D341Med (cell line): Measurements from ENCODE around the gene ZBTB16.

Experiments
- DNase-seq: peaks from one replicate; pipeline ENCODE4 v3.0.0; 2012; ENCODE audit warnings: low spot score

ZBTB16 gene

GRCh38 chr11:114059278-114059983, at the start of gene ZBTB16:
ZBTB16 (plus strand) TSS chr11:114059711; CDS start chr11:114063301, 3,590 bp downstream.
- peak; percentile 62 for DNase-seq

GRCh38 chr11:114010931-114011330, 48.6 kb upstream of the ZBTB16 start:
- no peak for DNase-seq

GRCh38 chr11:114011443-114011842, 48.1 kb upstream of the ZBTB16 start:
- DNase-seq: no peak

GRCh38 chr11:114015117-114015516, 44.4 kb upstream of the ZBTB16 start:
- no peak for DNase-seq

- no peak for DNase-seq
These were observed 42.5 kb upstream of the ZBTB16 start for GRCh38 chr11:114016986-114017385.

GRCh38 chr11:114017723-114018122, 41.8 kb upstream of the ZBTB16 start:
- DNase-seq: no peak

GRCh38 chr11:114019046-114019445, 40.5 kb upstream of the ZBTB16 start:
- no peak for DNase-seq

- DNase-seq: no peak
These were observed 39.9 kb upstream of the ZBTB16 start for GRCh38 chr11:114019574-114019973.

GRCh38 chr11:114025329-114025907, 34.1 kb upstream of the ZBTB16 start:
- DNase-seq: no peak

GRCh38 chr11:114026355-114026754, 33.2 kb upstream of the ZBTB16 start:
- no peak for DNase-seq

- no peak for DNase-seq
These were observed 32.1 kb upstream of the ZBTB16 start for GRCh38 chr11:114027391-114027790.

GRCh38 chr11:114027926-114028325, 31.6 kb upstream of the ZBTB16 start:
- no peak for DNase-seq

GRCh38 chr11:114031246-114031966, 28.1 kb upstream of the ZBTB16 start:
- no peak for DNase-seq

GRCh38 chr11:114031967-114032320, 27.6 kb upstream of the ZBTB16 start:
- DNase-seq: no peak

- DNase-seq: no peak
These were observed 26.4 kb upstream of the ZBTB16 start for GRCh38 chr11:114033066-114033465.

GRCh38 chr11:114033572-114033971, 25.9 kb upstream of the ZBTB16 start:
- no peak for DNase-seq

GRCh38 chr11:114034956-114035355, 24.6 kb upstream of the ZBTB16 start:
- DNase-seq: no peak

- DNase-seq: peak; percentile 75
These were observed 23.2 kb upstream of the ZBTB16 start for GRCh38 chr11:114036147-114036811.

GRCh38 chr11:114036958-114037357, 22.6 kb upstream of the ZBTB16 start:
- DNase-seq: no peak

- DNase-seq: no peak
These were observed 20.0 kb upstream of the ZBTB16 start for GRCh38 chr11:114039551-114039950.

GRCh38 chr11:114040706-114041211, 18.8 kb upstream of the ZBTB16 start:
- no peak for DNase-seq

GRCh38 chr11:114042234-114042633, 17.3 kb upstream of the ZBTB16 start:
- DNase-seq: no peak
